ENCODE results near the gene IQCE.
"Not testable (repeated sequence)": the region's sequence is repeated elsewhere in the genome, so short reads cannot be mapped to it uniquely, and the experiment has no call there.

The IQCE gene

GRCh38 chr7:2555121-2556052, 3.4 kb upstream of the IQCE start, which contains the start of gene BRAT1:
TSS of gene BRAT1 (minus strand) at chr7:2555524. CDS start at chr7:2554431, 1,093 bp downstream.
- DNase-seq (ENCODE audit: low read depth) = peak; percentile 91

GRCh38 chr7:2559283-2559950, 638 bp downstream of the IQCE start:
- DNase-seq (ENCODE audit: low read depth) = no peak

DNA sequence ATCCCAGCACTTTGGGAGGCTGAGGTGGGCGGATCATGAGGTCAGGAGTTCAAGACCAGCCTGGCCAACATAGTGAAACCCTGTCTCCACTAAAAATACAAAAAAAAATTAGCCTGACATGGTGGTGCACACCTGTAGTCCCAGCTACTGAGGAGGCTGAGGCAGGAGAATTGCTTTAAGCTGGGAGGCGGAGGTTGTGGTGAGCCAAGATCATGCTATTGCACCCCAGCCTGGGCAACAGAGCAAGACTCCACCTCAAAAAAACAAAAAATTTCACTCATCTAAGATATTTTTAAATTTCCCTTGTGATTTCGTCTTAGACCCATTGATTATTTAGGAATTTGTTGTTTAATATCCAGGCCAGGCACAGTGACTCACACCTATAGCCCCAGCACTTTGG, 5.2 kb downstream of the IQCE start:
- DNase-seq (ENCODE audit: low read depth) = not testable (repeated sequence)

- no peak for DNase-seq (ENCODE audit: low read depth)
Observed at GRCh38 chr7:2564970-2565540, 6.3 kb downstream of the IQCE start.

- no peak for DNase-seq (ENCODE audit: low read depth)
Observed at GRCh38 chr7:2566348-2566889, 7.6 kb downstream of the IQCE start.

- no peak for DNase-seq (ENCODE audit: low read depth)
Observed at GRCh38 chr7:2566890-2567678, 8.3 kb downstream of the IQCE start.

- DNase-seq (ENCODE audit: low read depth) = no peak
Observed at GRCh38 chr7:2567679-2568278, 9.0 kb downstream of the IQCE start.

GRCh38 chr7:2568521-2569223, 9.9 kb downstream of the IQCE start:
- no peak for DNase-seq (ENCODE audit: low read depth)

GRCh38 chr7:2569421-2569820, 10.6 kb downstream of the IQCE start:
- no peak for DNase-seq (ENCODE audit: low read depth)

DNA sequence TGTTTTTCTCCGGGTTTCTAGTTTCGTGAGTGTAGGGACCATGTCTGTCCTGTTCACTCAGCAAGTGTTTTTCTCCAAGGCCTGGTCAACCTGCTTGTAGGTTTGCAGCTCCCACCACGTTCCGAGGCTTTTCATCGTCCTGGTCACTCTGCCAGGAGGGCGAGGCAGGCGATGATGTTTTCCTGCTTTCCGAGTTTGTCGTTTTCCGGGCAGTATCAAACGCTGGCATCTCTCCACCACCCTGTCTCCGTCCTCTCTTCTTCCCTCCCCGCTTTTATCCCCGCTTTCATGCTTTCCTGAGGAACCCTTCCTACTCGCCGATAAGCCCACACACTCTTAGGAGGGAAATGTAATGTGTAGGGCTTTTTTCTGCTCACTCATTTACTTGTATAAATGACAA, 11.2 kb downstream of the IQCE start:
- DNase-seq (ENCODE audit: low read depth) = no peak

DNA sequence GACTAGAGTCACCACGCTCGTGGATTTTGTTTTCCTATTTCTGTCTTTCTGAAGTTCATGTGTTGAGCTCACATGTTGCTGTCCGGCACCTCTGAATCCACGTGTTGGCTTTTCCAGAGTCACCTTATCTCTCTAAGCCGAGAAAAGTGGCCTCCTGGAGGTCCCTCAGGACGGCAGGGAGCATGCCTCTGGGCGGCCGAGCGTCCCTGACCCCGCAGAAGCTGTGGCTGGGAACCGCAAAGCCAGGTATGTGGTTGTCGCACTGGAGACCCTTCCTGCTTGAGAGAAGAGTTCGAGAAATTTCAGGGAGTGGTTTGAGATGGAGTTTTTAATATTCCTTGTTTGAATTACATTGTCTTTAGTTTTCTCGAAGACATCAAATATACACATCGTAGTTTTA, 12.6 kb downstream of the IQCE start:
- DNase-seq (ENCODE audit: low read depth) = no peak

DNA sequence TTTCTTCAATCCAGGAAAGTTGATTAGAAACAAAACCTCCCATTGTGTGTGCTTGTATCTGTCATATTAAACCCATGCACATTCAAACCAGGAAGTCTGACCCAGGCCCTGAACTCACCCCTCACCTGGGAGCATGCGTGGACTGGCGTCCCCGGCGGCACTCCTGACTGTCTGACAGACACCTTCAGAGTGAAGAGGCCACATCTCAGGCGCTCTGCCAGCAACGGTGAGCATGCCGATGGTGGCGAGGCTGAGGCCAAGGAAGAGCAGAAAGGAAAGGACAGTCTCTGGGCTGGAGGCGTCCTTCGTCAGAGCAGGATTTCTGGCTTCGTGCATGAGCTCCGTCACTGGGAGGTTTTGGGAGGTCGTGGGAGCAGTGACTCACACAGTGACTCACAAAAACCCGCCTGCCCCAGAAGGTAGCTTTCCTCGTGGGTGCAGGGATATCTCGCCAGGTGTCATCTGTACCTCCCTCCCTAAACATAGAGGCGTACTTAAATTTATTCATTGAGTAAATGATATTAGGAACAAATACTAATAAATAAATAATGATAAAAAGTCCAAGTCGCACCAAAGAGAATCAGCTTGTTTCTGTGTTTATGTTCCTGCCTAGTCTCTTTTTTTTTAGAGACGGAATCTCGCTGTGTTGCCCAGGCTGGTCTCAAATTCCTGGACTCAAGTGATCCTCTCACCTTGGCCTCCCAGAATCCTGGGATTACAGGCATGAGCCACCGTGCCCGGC, 13.5 kb downstream of the IQCE start:
- DNase-seq (ENCODE audit: low read depth) = no peak

DNA sequence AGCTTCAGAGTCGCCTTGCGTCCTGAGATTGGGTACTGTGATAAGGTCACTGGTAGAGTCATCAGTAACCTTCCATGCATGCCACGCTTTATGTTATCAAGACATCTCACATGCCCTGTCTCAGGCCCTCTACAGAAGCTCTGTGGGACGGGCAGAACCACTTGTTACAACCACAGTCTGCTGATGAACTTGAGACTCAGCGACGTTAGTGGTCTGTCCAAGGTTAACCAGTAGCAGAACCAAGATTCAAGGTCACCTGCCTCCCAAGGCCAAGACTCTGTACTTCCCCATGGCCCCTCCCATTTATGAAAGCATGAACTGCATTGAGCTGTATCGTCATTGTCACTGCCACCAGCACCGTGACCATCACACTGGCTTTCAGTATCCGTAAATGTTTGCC, 15.0 kb downstream of the IQCE start:
- DNase-seq (ENCODE audit: low read depth) = no peak

- DNase-seq (ENCODE audit: low read depth) = no peak
Observed at GRCh38 chr7:2575046-2575732, 16.4 kb downstream of the IQCE start.

DNA sequence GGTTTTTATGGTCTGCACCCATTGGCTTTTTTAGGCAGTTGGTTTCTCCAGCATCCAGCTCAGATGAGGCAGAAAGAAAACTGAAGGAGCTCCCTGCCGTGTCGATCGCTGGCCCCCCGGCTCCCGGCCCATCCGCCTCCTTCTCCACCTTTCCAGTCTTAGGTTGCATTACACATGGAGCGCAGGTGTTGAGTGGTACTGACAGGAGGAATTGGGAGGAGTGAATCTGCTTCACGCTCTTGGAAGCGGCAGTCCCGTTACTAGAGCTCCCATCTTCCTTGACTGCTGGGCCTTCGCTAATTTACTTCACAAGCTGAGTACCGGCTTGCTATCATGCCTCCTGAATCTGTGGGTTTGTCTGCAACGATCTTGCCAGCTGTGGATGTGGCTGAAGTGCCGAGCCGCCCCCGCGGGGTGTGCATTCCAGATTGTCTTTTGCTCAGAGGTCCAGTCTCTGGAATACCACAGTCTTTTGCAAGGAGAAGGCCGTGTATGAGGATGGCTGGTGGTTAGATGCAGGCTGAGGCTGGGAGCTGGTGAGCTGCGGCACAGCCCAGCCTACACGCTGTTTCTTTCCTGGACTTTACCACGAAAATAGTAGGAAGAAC, 17.1 kb downstream of the IQCE start:
- DNase-seq (ENCODE audit: low read depth) = no peak

DNA sequence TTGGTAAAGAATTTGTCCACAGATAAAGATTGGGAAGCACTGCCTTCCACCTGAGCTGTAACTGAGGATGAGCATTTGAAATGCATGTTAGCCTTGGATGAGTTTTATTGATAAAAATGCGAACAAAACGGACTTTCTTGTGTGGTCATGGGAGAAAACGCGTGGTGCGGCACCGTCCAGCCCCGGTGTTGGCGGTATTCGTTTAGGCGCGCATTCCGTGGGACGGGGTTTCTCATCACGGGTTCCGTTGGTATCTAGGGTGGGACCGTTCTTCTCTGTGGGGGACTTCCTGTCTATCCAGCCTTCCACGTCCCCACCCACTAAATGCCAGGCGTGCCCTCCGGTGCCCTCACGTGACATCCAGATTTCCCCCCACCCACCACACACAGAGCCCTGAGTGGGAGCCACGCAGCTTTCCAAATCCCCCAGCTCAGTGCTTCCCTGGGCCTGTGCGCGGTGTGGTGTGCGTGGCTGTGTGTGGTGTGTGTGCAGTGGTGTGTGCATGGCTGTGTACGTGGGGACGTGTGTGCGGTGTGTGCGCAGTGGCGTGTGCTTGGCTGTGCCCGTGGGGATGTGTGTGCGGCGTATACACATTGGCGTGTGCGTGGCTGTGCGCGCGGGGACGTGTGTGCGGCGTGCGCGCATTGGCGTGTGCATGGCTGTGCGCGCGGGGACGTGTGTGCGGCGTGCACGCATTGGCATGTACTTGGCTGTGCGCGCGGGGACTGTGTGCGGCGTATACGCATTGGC, 18.1 kb downstream of the IQCE start:
- no peak for DNase-seq (ENCODE audit: low read depth)

DNA sequence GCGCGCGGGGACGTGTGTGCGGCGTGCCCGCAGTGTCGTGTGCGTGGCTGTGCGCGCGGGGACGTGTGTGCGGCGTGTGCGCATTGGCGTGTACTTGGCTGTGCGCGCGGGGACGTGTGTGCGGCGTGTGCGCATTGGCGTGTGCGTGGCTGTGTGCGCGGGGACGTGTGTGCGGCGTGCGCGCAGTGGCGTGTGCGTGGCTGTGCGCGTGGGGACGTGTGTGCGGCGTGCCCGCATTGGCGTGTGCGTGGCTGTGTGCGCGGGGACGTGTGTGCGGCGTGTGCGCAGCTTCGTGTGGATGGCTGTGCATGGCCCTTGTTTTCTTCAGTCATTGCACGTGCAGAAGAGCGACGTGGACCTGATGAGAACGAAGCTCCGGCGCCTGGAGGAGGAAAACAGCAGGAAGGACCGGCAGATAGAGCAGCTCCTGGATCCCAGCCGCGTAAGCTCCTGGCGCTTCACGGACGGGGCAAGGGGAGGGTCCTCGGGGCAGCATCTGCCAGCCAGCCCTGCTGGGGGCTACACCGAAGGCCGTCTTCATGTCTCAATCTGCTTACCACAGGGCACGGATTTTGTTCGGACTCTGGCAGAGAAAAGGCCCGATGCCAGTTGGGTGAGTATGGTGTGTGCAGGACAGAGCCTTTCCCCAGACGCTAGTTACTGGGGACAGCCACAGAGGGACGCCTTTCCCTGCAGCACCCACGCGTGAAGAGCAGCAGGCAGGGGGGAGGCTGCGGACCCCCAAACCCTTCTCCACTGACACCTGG, 19.3 kb downstream of the IQCE start:
- DNase-seq (ENCODE audit: low read depth) = no peak

GRCh38 chr7:2580636-2581035, 21.9 kb downstream of the IQCE start:
- no peak for DNase-seq (ENCODE audit: low read depth)
